GM18499 (cell line): ENCODE data around the gene PRR27.

Experiments used
- ATAC-seq: cut with Tn5 transposase; IDR thresholded peaks from one replicate; pipeline ENCODE4 v1.9.1; 2021; ENCODE audit warnings: moderate number of reproducible peaks; ENCODE audit not compliant: insufficient read depth, unreplicated experiment

PRR27 gene

DNA sequence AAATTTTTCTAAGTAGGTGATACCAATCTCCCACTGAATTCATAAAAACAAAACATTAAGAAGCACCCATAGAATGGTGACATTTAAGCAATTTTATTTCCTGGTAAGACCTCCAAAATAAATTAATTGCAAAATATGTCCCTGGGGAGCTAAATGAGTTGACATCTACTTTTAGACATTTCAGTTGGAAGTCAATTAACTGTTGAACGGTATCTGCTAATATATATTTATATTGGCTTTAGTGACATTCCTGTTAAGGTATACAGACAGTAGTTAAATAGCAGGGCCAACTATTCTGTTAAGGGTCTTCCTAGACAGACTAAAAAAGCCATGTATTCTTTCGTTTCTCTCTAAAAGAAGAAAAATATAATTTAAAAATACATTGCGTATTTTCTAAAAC is at the start of gene PRR27:
TSS of gene PRR27 (plus strand) at position 301 of the 400 bp plus-strand sequence. CDS start 139 bp downstream, outside the sequence.
- no peak for ATAC-seq

DNA sequence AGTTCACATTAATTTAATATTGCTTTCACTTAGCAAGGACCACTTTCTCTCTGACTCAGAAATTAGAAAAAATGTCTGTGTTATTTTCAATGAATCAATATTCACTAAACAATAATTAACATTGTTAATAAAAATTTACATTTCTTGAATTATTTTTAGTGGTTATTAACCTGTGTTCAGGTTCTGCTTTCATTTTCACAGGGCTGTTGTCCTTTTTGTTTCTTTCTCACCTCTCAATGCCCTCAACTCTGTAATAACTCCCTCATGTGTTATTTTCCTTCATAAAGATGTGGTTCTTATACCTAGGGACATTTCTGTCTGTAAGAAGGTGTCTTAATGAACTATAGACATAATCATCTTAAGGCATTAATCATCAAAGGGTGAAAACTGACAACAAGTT is 43.1 kb upstream of the PRR27 start:
- ATAC-seq: no peak

DNA sequence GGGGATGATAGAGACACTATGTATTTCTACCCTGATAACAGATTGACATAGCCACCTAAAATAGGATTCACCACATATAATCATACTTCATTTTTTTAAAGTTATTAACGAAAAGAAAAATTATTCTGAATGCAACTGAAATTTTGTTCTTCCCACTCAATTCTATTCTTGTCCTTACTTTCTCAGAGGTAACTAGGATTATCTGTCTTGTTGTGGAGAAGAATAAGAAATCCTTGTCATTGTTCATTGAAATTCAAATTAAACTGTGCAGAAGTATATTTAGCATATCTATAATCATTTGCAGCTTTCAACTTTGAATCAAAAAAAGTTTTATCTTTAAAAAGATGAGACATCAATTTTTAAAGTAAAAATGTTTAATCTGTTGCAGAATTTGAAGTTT is 40.4 kb upstream of the PRR27 start:
- no peak for ATAC-seq

DNA sequence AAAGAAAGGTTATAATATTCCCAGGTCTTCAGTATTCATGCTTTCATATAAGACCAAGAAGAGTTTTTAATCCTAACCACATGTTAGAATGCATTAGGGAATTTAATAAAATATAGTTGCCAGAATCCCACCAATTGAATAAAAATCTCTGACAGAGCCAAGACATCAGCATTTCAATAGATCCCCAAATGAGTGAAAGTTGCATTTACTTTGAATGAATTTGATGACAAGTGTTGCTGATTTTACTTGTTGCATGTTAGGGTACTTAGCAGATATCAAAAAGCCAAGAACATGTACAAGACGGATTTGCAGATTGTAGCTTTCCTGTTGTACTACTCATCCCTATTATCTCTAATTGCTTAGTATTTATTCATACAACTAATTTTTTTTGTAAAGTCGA is 39.9 kb upstream of the PRR27 start:
- ATAC-seq: no peak

DNA sequence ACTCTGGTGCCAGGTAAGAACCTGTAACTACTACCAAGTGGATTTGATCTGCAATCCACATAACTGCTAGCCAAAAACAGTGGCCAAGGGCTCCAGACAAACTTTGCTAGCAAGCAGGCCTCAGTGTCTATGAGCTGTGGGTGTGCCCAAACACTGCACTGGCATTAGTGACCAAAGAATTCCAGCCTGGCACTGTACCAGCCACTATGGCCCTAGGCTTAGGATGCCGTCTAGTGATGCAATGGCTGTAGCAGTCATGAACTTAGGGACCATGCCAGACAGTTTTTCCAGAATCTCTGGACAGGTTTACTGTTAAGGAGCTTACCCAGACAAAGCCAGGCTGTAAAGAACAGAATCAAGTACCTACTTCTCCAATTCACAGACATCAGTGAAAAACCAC is 33.7 kb upstream of the PRR27 start:
- ATAC-seq: no peak

DNA sequence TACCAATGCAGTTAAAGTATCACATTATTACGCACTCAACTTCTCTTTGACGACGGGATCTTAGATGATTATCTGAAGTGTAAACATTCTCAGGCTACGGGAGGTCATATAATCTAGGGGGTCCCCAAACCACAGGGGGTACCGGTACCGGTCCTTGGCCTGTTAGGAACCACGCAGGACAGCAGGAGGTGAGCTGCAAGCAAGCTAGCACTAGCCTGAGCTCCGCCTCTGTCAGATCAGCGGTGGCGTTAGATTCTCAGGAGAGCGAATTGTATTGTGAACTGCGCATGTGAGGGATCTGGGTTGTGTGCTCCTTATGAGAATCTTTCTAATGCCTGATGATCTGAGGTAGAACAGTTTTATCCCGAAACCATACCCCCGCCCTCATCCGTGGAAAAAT is 20.6 kb upstream of the PRR27 start:
- no peak for ATAC-seq

DNA sequence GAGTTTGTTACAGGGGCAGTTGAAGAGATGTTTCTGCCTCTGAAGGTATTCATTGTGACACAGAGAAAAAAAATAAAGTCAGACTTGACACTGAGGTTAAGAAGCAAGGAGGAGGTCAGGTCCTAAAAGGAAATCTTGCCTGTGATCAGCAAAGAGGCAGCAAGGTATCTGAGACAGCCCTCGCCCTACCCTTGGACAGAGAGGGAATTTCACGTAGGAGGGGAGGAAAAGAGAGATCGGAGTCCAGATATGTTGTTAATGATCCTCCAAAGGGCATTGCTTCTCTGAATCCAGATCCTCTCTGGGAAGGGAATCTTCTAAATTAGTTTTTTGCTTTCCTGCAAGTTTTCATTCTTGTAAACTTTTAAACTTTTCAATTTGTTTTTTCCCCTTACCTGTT is 15.3 kb upstream of the PRR27 start:
- ATAC-seq: no peak

DNA sequence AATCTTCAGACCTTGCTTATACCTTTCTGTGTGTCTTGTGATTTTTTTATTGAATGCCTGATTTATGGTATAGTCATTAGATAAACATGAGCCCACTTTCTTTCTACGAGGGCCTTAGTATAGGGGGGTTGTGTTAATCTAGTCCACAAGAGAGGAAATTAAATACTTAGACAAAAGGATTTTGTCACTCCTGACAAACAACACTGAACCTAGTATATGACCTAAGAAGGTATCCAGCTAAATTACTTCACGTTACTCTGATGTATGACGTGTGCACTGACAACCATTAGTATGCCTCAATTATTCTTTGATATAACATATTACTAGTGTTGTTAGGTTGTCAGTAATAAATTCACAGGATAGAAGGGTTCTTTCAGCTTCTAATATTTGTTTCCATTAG is 2.8 kb upstream of the PRR27 start:
- no peak for ATAC-seq

DNA sequence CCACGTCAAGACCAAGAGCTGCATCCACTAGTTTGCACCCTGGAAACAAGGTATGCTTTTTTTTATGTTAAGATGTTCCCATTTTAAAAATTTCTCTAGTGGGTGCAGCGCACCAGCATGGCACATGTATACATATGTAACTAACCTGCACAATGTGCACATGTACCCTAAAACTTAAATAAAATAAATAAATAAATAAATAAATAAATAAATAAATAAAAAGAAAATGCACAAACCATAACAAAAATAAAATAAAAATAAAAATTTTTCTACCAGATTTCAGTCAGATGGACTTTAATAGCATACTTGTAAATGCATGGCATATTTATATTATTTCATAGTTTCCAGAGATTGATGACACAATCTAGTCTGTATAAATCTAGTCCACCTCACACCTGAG is 1.9 kb upstream of the PRR27 start:
- no peak for ATAC-seq

DNA sequence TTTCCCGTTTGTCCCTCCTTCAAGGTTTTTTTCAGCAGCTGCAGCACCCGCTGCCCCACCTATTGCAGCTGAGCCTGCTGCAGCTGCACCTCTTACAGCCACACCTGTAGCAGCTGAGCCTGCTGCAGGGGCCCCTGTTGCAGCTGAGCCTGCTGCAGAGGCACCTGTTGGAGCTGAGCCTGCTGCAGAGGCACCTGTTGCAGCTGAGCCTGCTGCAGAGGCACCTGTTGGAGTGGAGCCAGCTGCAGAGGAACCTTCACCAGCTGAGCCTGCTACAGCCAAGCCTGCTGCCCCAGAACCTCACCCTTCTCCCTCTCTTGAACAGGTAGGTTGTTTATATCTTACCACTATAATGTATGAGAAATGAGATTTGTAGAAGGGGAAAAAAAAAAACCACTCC is 4.5 kb downstream of the PRR27 start:
- ATAC-seq: no peak

DNA sequence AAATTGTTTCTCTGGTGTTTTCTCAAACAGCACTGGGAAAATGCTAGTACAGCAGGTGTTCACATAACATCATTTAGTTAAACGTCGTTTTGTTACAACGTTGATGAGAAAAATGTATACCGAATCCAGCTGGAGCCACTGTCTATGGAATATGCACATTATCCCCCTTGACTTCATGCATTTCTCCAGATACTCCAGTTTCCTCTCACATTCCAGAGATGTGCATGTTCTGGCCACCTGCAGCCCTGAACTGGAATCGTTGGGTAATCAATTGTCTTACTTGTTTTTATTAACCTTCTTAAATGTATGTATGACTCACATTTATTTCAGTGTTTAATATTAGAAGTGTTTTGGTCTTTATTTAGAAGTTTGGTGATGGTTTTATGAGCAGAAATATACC is 23.1 kb downstream of the PRR27 start:
- no peak for ATAC-seq

DNA sequence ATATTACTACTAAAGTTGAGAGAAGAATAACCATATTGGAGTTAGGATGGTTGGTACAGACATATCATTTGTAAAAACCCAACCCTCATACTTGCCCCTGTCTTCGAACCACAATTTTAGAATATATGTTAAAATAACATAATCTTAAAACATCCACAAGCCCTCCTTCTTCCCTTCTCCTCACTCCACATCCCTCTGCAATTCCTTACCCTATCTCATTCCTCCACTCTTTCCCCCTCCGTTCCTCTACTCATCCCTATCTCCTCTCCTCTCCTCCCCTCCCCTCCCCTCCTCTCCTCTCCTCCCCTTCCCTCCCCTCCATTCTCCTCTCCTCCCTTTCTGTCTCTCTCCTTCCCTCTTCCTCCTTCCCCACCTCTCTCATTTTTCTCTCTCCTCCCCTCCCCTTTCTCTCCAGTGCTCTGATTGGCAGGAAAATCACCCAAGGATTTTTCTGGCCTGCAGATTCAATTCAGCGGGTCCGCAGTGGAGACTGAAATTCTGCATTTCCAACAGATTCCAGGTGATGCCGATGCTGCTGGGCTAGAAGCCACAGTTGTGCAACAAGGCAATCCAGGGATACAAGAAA is 24.1 kb downstream of the PRR27 start:
- no peak for ATAC-seq

DNA sequence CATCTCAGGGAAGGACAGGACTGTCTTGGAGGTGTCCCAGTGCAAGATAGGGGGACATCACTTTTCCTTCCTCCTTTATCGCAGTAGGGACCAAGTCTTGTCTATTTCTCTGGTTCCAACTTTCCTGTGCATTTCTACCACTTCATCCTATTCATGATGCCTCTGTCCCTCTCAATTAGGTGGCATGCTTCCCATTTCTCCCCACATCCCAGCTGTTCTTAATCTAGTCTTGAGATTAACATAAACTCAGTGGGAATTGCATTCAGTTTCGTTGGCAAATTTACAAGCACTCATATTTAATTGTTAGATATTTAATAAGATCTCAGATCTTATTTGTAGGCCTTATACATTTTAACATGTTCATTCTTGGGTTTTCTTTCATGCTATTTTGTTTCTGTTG is 25.8 kb downstream of the PRR27 start:
- ATAC-seq: no peak

DNA sequence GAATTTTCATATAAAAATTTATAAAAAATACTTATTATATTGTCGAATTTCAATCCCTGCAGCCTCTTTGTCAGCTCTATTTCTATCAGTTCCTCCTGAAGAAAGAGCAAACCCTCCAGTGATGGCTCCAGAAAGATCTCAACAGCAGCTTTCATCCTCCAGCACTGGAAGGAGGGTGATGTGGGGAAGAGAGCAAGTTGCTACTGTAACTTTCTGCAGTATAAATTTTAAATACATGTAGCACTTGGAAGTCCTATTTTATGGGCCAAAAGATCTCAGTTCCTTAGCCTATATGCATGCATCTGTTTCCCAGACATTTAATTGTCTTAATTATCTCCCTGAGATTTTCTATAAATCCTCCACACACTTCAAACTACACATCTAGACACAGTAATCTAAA is 27.8 kb downstream of the PRR27 start:
- ATAC-seq: no peak

DNA sequence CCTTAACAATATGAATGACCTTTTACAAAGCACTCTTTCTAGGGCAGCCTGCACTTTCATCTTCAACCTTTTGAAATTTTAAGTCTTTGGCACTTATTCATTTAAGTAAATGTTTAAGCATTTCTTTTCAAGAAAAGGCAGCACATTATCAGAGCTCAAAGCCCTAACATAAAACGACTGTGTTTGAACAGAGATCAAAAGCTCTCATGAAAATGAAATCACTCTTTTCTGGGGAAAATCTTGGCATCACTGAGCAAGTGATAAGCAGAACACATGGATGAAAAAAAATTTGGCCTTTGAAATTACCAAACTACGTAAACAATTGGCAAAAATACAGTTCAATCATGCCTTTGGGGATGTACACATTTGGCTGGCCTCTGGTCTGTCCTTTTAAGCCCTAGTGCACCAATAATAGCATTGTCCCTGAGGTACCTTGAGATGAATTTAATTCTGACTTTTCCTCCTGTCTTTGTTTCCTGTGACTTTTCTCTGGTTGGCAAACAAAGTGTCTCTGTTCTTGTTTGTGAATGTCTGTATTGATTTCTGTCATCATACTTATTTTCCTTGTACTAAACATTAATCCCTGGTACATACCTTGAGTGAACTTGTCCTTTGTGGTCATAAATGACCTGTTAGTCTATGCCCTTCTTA is 28.6 kb downstream of the PRR27 start:
- no peak for ATAC-seq

DNA sequence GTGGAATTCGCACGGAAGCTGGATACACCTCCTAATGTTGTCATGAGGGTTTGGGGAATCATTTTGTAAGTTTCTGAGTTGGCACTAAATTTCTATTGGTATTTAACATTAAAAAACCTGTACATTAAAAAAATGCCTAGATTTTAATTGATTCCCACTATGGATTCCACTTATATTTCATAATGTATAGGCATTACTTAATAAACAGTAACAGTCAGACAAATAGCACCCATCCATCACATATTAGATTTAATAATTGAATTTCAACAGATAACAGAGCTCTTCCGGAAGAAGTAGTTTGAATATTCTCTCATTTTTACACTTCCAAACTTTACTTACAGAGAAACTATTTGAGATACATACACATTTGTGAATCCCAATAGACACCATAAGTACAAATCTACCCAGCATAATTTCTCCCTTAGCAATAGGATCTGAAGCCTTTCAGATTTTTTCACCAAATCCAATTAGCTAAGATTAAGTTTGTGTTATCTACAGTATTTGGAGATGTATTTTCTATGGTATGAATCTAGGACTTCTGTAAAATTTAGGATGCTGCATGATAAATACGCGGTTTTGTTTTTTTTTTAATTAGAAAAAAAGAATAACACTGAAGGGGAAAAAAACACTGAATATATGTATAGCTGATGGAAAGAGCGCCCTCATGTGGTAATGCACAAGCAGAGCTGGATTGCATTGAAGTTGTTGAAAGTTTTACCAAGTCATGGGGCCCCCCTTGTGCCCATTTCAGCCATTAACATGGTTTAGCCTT is 29.3 kb downstream of the PRR27 start:
- peak; percentile 75 for ATAC-seq

DNA sequence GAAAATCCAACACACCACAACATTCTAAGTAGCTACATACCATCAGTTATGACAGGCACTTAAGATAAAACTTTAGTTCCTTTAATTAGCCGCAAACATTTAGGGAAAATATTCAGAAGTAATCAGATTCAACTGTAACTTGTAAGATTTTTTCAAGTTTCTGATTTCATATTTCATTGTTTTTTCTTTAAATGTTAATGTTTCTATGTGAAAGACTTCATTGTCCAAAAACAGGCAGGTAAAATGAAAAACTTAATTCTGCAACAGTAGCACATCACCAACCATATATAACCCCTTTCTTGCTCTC is 29.9 kb downstream of the PRR27 start:
- ATAC-seq: peak; percentile 2

DNA sequence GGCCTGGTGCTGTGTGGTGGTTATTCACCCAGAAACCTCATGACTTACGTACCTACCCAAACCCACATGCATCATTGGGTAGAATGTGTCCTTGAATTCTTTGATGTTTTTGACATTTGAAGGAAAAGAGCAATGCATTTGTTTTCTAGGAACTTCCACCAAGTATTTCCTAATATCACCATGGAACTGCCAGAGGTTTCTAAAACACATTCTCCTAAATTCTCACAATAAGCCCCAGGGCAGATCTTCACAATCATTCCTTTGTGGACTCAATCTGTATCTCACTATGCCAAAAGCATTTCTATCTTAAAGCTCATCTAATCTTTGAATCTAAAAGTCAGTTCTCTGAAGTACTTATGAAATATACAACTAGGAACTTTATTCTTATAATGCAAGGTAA is 33.2 kb downstream of the PRR27 start:
- ATAC-seq: no peak

DNA sequence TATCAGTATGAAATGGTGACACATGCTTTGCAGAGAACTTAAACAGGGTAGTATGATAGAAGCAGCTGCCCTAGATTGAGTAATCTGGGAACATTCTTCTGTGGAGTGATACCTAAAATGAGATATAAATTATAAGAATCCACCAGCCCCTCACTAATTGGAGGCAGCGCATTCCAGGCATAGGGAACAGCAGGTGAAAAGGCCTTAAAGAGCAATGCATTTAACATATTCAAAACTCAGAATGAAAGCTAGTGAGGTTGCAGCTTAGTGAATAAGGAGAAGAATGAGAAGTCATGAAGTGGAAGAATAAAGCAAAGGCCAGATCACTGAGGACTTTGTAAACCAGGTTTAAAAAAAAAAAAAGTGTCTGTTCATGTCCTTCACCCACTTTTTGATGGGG is 36.5 kb downstream of the PRR27 start:
- ATAC-seq: no peak

DNA sequence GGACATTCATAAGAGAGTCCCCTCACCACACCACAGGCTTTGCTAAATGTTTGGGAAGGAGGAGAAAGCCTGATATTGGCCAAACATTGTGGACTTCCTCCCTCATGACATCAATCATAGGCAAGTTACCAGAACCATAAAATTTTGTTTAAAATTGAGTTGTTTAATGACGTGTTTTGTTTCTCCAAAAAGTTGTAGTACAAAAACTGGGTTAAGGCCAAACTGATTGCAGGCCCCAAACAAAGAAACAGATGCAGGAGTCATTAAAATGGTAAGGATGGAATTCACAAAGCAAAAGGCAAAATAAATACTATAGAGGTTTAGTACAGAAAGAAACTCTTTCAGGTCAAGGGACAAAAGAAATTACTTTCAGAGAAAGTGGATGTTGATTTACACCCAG is 37.6 kb downstream of the PRR27 start:
- ATAC-seq: no peak

DNA sequence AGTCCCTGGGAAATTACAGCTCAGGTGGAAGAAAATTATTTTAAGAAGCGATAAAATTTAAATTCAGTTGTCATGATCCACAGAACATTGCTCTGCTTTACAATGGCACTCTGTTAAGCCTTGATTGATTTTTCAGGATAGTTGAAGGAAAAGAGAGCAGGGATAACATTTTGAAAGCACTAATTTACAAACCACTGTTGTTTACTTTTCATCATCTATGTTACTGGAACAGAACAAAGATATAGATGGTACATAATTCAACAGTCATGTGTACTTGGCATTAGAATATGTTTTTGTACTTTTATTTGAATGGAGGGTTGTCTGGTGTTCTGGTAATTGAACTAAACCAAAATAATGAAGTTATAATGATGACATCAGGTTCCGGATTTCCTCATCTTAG is 38.9 kb downstream of the PRR27 start:
- no peak for ATAC-seq

DNA sequence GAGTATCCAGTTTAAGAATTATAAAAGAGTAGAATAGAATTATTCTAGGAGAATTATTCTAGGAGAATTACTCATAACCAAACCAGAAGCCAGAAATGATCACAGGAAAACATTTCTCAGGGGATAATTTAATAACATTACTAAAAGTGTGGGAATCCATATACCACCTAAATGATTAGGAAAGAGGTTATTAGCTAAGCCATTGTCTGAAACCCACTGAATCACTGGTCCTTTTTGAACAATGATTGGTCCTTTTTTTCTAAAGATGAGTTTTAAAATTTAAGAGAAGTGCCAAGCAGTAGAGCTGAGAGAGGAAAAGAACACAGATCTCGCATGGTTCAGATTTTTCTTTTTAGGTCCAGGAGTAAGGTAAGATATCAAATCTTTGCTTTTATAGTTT is 41.4 kb downstream of the PRR27 start, which contains the start of gene ODAM:
TSS of gene ODAM (plus strand) at position 301 of the 400 bp plus-strand sequence. CDS start 819 bp downstream, outside the sequence.
- no peak for ATAC-seq
